ENCODE measurements around the gene SOX4.

The SOX4 gene

GRCh38 chr6:21594416-21595281 lies 1.1 kb downstream of the SOX4 start:
- DNase-seq: peak; percentile 35

DNA sequence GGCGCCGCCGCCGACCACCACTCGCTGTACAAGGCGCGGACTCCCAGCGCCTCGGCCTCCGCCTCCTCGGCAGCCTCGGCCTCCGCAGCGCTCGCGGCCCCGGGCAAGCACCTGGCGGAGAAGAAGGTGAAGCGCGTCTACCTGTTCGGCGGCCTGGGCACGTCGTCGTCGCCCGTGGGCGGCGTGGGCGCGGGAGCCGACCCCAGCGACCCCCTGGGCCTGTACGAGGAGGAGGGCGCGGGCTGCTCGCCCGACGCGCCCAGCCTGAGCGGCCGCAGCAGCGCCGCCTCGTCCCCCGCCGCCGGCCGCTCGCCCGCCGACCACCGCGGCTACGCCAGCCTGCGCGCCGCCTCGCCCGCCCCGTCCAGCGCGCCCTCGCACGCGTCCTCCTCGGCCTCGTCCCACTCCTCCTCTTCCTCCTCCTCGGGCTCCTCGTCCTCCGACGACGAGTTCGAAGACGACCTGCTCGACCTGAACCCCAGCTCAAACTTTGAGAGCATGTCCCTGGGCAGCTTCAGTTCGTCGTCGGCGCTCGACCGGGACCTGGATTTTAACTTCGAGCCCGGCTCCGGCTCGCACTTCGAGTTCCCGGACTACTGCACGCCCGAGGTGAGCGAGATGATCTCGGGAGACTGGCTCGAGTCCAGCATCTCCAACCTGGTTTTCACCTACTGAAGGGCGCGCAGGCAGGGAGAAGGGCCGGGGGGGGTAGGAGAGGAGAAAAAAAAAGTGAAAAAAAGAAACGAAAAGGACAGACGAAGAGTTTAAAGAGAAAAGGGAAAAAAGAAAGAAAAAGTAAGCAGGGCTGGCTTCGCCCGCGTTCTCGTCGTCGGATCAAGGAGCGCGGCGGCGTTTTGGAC lies 2.0 kb downstream of the SOX4 start:
- DNase-seq: no peak

DNA sequence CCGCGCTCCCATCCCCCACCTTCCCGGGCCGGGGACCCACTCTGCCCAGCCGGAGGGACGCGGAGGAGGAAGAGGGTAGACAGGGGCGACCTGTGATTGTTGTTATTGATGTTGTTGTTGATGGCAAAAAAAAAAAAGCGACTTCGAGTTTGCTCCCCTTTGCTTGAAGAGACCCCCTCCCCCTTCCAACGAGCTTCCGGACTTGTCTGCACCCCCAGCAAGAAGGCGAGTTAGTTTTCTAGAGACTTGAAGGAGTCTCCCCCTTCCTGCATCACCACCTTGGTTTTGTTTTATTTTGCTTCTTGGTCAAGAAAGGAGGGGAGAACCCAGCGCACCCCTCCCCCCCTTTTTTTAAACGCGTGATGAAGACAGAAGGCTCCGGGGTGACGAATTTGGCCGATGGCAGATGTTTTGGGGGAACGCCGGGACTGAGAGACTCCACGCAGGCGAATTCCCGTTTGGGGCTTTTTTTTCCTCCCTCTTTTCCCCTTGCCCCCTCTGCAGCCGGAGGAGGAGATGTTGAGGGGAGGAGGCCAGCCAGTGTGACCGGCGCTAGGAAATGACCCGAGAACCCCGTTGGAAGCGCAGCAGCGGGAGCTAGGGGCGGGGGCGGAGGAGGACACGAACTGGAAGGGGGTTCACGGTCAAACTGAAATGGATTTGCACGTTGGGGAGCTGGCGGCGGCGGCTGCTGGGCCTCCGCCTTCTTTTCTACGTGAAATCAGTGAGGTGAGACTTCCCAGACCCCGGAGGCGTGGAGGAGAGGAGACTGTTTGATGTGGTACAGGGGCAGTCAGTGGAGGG lies 2.8 kb downstream of the SOX4 start:
- DNase-seq: peak; percentile 7

DNA sequence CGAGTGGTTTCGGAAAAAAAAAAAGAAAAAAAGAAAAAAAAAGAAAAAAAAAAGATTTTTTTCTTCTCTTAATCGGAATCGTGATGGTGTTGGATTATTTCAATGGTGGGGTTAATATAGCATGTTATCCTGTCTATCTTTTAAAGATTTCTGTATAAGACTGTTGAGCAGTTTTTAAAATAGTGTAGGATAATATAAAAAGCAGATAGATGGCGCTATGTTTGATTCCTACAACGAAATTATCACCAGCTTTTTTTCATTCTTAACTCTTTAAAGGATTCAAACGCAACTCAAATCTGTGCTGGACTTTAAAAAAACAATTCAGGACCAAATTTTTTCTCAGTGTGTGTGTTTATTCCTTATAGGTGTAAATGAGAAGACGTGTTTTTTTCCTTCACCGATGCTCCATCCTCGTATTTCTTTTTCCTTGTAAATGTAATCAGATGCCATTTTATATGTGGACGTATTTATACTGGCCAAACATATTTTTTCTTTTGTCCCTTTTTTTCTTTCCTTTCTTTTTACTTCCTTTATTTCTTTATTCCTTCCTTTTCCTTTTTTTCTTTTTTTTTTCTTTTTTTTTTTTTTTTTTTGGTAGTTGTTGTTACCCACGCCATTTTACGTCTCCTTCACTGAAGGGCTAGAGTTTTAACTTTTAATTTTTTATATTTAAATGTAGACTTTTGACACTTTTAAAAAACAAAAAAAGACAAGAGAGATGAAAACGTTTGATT lies 3.6 kb downstream of the SOX4 start:
- no peak for DNase-seq

DNA sequence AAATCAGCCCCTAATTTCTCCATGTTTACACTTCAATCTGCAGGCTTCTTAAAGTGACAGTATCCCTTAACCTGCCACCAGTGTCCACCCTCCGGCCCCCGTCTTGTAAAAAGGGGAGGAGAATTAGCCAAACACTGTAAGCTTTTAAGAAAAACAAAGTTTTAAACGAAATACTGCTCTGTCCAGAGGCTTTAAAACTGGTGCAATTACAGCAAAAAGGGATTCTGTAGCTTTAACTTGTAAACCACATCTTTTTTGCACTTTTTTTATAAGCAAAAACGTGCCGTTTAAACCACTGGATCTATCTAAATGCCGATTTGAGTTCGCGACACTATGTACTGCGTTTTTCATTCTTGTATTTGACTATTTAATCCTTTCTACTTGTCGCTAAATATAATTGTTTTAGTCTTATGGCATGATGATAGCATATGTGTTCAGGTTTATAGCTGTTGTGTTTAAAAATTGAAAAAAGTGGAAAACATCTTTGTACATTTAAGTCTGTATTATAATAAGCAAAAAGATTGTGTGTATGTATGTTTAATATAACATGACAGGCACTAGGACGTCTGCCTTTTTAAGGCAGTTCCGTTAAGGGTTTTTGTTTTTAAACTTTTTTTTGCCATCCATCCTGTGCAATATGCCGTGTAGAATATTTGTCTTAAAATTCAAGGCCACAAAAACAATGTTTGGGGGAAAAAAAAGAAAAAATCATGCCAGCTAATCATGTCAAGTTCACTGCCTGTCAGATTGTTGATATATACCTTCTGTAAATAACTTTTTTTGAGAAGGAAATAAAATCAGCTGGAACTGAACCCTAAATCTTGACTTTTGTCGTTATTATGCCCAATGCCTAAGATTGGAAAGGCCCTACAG lies 4.5 kb downstream of the SOX4 start:
- no peak for DNase-seq

GRCh38 chr6:21598674-21599023 lies 5.1 kb downstream of the SOX4 start:
- DNase-seq: no peak

DNA sequence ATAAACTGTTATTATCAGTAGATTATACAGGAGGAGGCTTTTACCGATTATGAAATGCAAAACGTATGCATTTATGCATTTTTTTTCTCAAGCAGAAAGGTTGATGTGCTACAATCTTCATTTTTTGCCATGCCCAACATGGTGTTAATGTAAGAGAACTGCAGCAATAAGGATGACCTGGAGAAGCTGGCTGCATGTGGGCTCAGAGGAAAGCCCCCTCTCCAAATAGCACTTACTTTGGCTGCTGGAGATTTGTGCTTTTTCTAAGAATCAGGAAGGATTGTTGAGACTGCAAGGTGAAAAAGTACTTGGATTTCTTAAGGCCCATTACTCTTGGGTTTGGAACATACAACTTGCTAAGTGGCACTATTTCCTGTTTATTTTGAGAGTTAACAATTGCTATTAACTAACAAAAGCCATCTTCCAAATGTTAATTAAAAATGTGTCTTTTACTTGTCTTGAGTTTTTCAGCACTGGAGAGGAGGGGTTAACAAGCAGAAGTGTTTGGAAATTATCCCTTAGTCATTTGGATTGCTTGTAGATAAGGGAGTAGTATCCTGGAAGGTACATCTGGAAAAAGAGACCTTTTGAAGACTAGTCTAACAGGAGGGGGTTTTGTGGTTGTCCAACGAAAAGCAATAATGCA lies 5.6 kb downstream of the SOX4 start:
- no peak for DNase-seq

DNA sequence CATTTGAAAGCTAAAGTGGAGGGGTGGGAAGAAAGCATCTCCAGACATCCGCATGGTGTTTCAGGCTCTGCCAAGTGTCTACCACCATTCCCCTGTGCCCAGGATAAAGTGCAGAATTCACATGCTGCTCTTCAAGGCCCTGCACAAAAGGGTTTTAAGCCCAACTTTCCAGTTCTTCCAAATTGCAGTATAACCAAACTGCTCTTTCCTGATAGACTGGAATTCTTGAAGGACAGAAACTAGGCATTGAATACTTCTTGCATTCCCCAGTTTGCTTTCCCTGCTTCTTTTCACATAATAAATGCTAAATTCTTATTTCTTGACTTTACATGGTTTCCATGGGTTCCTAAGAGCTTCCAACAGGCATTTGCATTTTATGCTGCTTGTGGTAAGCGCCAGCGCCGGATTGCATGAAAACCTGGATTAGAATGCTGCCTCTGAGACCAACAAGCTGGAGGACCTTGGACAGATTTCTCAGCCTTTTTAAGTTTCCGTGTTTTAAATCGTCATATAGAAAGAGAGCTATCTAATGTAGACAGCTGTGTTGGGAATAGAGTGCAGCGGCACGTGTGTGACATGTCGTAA lies 7.9 kb downstream of the SOX4 start:
- no peak for DNase-seq

DNA sequence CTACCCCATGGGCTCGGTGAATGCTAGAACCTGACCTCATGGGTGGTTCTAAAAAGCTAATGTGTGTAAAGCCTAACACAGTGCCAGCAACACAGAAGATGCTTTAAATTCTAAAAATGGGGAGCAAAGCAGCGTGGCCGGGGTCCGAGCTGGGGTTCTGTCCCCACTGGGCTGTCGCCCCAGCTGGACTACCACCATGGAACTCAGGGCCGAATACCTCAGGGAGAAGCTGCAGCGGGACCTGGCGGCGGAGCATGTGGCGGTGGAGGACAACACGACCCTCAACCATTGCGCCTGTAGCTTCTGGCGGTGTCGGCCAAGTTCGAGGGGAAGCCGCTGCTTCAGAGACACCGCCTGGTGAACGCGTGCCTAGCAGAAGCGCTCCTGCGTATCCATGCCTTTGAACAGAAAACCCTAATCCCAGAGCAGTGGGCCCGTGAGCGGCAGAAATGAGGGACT lies 8.4 kb downstream of the SOX4 start:
- no peak for DNase-seq

DNA sequence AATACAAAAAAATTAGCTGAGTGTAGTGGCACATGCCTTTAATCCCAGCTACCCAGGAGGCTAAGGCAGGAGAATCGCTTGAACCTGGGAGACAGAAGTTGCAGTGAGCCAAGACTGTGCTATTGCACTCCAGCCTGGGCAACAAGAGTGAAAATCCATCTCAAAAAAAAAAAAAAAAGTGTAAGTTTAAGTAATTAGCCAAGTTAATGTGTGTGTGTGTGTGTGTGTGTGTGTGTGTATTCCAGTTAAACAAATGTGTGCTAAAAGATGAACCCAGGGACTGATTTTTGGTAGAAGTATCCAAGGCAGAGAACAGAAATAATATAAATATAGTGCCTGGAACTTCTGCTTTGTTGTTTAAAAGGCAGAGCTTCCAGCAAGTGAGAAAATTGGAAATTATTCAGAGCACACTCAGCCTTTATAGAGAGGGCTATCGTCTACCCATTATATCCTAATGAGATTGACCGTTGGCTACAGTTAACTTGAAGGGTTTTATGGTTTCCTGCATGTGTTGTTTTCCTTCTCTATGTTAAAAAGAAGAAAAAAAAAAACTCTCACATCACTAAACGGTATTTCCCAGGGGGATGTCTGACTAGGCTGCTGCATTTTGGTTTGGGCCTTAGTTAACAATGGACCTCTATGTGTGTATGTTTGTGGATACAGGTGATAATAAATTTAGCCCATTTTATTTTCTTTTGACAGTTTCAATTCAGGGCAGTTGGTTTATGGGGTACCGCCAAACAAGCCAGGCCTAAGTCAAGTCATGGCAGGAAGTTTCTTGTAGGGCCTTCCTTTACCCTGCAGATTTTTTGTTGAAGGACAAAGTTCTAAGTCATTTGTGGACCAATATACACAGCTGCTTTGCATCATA lies 9.8 kb downstream of the SOX4 start:
- DNase-seq: no peak

DNA sequence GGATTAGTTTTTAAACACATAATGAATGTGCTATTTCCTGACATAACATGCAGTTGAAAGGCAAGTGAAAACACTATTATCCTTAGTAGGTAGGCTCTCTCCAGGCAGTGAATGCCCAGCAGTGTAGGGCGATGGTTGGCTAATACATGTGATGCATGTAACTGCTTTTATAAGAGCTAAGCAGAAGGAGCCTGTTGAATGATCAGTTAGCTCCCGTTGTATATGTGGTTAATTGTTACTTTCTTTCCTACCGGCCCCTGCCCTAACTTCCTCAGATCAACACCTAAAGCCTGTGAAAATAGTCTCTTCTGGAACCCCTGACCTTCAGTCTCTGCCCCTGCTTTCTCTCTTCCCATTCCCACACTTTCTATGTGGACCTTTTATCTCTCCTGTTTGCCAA lies 10.5 kb downstream of the SOX4 start:
- DNase-seq: no peak

- no peak for DNase-seq
These were observed 11.6 kb downstream of the SOX4 start for GRCh38 chr6:21605166-21605565.

GRCh38 chr6:21608601-21609000 lies 15.1 kb downstream of the SOX4 start:
- no peak for DNase-seq

- DNase-seq: no peak
These were observed 16.4 kb downstream of the SOX4 start for GRCh38 chr6:21609881-21610329.

- DNase-seq: no peak
These were observed 16.8 kb downstream of the SOX4 start for GRCh38 chr6:21610341-21610740.

DNA sequence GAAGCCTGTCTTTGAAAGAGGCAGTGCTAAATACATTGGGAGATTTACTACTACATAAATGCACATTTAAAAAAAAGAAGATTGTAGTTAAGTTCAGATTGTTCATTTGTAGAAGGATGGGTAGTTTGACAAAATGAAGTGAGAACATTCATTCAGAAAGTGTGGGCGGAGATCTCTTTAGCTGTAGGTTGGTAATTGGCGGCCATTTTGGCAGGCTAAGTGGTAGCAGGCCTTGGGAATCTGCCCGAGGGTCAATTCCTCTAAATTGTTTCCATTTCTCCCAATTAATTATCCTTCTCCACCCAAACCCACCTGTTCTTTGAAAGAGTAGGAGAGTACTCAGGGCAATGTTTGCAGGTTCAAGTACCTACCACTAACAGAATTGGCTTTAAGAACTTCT lies 17.9 kb downstream of the SOX4 start:
- DNase-seq: no peak

DNA sequence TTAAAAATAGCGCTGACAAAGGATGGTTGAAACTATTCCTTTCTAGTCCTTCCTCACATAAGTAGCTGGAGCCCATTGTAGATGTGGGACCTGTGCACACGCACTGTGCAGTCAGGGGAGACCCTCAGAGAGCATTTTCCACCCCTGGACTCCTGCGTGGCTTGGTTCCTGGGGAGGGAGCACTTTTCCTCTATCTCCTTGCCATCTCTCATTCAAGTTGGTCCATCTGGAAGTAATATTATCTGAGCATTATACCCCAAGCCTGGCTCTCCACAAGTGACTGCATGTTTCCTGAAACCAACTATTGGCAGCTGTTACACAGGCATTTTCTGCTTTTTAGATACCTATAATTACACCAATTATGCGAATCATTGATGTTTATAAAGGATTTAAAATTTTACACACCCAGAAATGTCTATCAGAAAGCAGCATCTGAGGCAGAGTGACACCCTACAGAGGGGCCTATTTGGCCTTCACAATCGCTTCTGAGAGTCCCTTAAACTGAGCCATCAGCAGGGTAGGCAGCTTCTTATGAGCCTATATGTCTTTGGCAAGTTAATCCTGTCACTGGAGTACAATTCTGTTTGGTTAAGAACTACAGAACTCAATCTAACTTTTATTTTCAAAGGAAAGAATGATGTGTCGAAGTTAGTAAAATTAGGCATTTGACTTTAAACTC lies 18.7 kb downstream of the SOX4 start:
- no peak for DNase-seq

GRCh38 chr6:21613809-21614208 lies 20.3 kb downstream of the SOX4 start:
- DNase-seq: no peak

GRCh38 chr6:21614226-21614625 lies 20.7 kb downstream of the SOX4 start:
- no peak for DNase-seq

All from stimulated activated CD4-positive, alpha-beta T cell treated with anti-CD3 and anti-CD28 coated beads, Interleukin-4, amount 100 ng/mL, for 24 hours (primary cell).